H9 (cell line): ENCODE data around the gene BLOC1S3. TPM values are rescaled to one million over a fixed set of nuclear protein-coding genes. Genes with fewer than 3 reads are reported as not detected.

ENCODE experiments used
- DNase-seq: peaks from one replicate; pipeline ENCODE4 v3.0.0-alpha.2; 2017
- H2AFZ ChIP-seq: one replicate; pipeline ENCODE4 v1.6.1; 2013; ENCODE audit warnings: mild to moderate bottlenecking, low read length, control low read depth, moderate library complexity
- H2AK5ac ChIP-seq: 2 replicates; pipeline ENCODE4 v1.6.1; 2013; ENCODE audit warnings: low read length, control low read depth, mixed read lengths; ENCODE audit not compliant: insufficient read length
- H2BK120ac ChIP-seq: one replicate; pipeline ENCODE4 v1.6.1; 2013; ENCODE audit warnings: low read depth, mild to moderate bottlenecking, low read length, control low read depth, inconsistent platforms; ENCODE audit not compliant: poor library complexity, severe bottlenecking
- H2BK12ac ChIP-seq: 2 replicates; pipeline ENCODE4 v1.6.1; 2013; ENCODE audit warnings: low read length, control low read depth, mixed read lengths, low read depth; ENCODE audit not compliant: insufficient read length
- H2BK15ac ChIP-seq: 2 replicates; pipeline ENCODE4 v1.6.1; 2013; ENCODE audit warnings: low read depth, low read length, control low read depth
- H2BK20ac ChIP-seq: one replicate; pipeline ENCODE4 v1.6.1; 2013; ENCODE audit warnings: low read depth, mild to moderate bottlenecking, low read length, control low read depth, inconsistent platforms; ENCODE audit not compliant: poor library complexity, severe bottlenecking
- H2BK5ac ChIP-seq: 2 replicates; pipeline ENCODE4 v1.6.1; 2013; ENCODE audit warnings: low read length, control low read depth, mixed read lengths; ENCODE audit not compliant: insufficient read length
- H3K14ac ChIP-seq: 2 replicates; pipeline ENCODE4 v1.6.1; 2013; ENCODE audit warnings: low read length, control low read depth; ENCODE audit not compliant: insufficient read depth
- H3K18ac ChIP-seq: 2 replicates; pipeline ENCODE4 v1.6.1; 2013; ENCODE audit warnings: low read depth, mild to moderate bottlenecking, mixed read lengths, low read length, control low read depth; ENCODE audit not compliant: insufficient read length
- H3K23ac ChIP-seq: 2 replicates; pipeline ENCODE4 v1.6.1; 2013; ENCODE audit warnings: low read length, control low read depth, mixed read lengths, low read depth; ENCODE audit not compliant: insufficient read length
- H3K23me2 ChIP-seq: 2 replicates; pipeline ENCODE4 v1.6.1; 2013; ENCODE audit warnings: low read depth, mild to moderate bottlenecking, mixed read lengths, low read length, control low read depth; ENCODE audit not compliant: insufficient read length, poor library complexity, severe bottlenecking
- H3K27ac ChIP-seq: 2 replicates; pipeline ENCODE4 v1.5.1; 2013; ENCODE audit warnings: low read length, control low read depth, mixed read lengths, low read depth; ENCODE audit not compliant: insufficient read length
- H3K27me3 ChIP-seq: 2 replicates; pipeline ENCODE4 v1.6.1; 2013; ENCODE audit warnings: low read length, control low read depth, inconsistent platforms; ENCODE audit not compliant: insufficient read depth
- H3K4ac ChIP-seq: 2 replicates; pipeline ENCODE4 v1.6.1; 2013; ENCODE audit warnings: low read depth, mild to moderate bottlenecking, control low read depth, inconsistent platforms, low read length, moderate library complexity
- H3K4me1 ChIP-seq: 2 replicates; pipeline ENCODE4 v1.6.1; 2013; ENCODE audit warnings: low read length, control low read depth, inconsistent platforms; ENCODE audit not compliant: insufficient read depth
- H3K4me2 ChIP-seq: 2 replicates; pipeline ENCODE4 v1.6.1; 2013; ENCODE audit warnings: low read length, control low read depth, mixed read lengths; ENCODE audit not compliant: insufficient read length, insufficient read depth
- H3K56ac ChIP-seq: 2 replicates; pipeline ENCODE4 v1.6.1; 2013; ENCODE audit warnings: low read depth, mild to moderate bottlenecking, mixed read lengths, low read length, control low read depth; ENCODE audit not compliant: insufficient read length
- H3K79me1 ChIP-seq: 2 replicates; pipeline ENCODE4 v1.6.1; 2013; ENCODE audit warnings: low read depth, mild to moderate bottlenecking, moderate library complexity, low read length, control low read depth, inconsistent platforms; ENCODE audit not compliant: insufficient read depth, poor library complexity, severe bottlenecking
- H3K79me2 ChIP-seq: 2 replicates; pipeline ENCODE4 v1.6.1; 2013; ENCODE audit warnings: low read length, control low read depth, inconsistent platforms; ENCODE audit not compliant: insufficient read depth
- H3K9ac ChIP-seq: 2 replicates; pipeline ENCODE4 v1.6.1; 2013; ENCODE audit warnings: low read length, control low read depth, mixed read lengths; ENCODE audit not compliant: insufficient read length; ENCODE audit errors: extremely low read depth
- H3K9me3 ChIP-seq: one replicate; pipeline ENCODE4 v1.6.1; 2013; ENCODE audit warnings: low read depth, low read length, inconsistent platforms; ENCODE audit not compliant: control insufficient read depth
- H3T11ph ChIP-seq: one replicate; pipeline ENCODE4 v1.6.1; 2013; ENCODE audit warnings: mild to moderate bottlenecking, low read length, control low read depth, inconsistent platforms
- H4K20me1 ChIP-seq: one replicate; pipeline ENCODE4 v1.6.1; 2013; ENCODE audit not compliant: control insufficient read depth, insufficient read length, insufficient read depth
- H4K5ac ChIP-seq: 2 replicates; pipeline ENCODE4 v1.6.1; 2013; ENCODE audit warnings: low read depth, mild to moderate bottlenecking, mixed read lengths, low read length, control low read depth; ENCODE audit not compliant: insufficient read length
- H4K8ac ChIP-seq: replicated peaks from 2 replicates; pipeline ENCODE4 v1.6.1; 2013; ENCODE audit warnings: low read length, control low read depth, mixed read lengths, low read depth; ENCODE audit not compliant: insufficient read length
- H4K91ac ChIP-seq: 2 replicates; pipeline ENCODE4 v1.6.1; 2013; ENCODE audit warnings: low read depth, mild to moderate bottlenecking, moderate library complexity, mixed read lengths, low read length, control low read depth; ENCODE audit not compliant: insufficient read length
- H3K27ac Mint-ChIP-seq, 3 experiments: 2 replicates in 2 of 3; 3 replicates in 1 of 3; pipeline ENCODE4 v1.8.0; 2020 to 2021; ENCODE audit warnings: mixed read lengths in 3 of 3, mild to moderate bottlenecking in 1 of 3, moderate library complexity in 1 of 3
- H3K27me3 Mint-ChIP-seq: 2 replicates; pipeline ENCODE4 v1.8.0; 2021; ENCODE audit warnings: low read depth, mild to moderate bottlenecking, moderate library complexity, mixed read lengths
- H3K36me3 Mint-ChIP-seq, 3 experiments: 2 replicates in 2 of 3; 3 replicates in 1 of 3; pipeline ENCODE4 v1.8.0; 2020 to 2021; ENCODE audit warnings: low read depth in 3 of 3, mixed read lengths in 3 of 3; ENCODE audit not compliant: insufficient read depth in 1 of 3
- H3K4me1 Mint-ChIP-seq, 2 experiments: 2 replicates each; pipeline ENCODE4 v1.8.0; 2020; ENCODE audit warnings: mixed read lengths in 2 of 2
- H3K4me3 Mint-ChIP-seq, 2 experiments: 2 replicates in 1 of 2; 3 replicates in 1 of 2; pipeline ENCODE4 v1.8.0; 2020 to 2021; ENCODE audit warnings: mild to moderate bottlenecking in 2 of 2, mixed read lengths in 2 of 2, moderate library complexity in 1 of 2
- H3K9me3 Mint-ChIP-seq, 2 experiments: 2 replicates in 1 of 2; 3 replicates in 1 of 2; pipeline ENCODE4 v1.8.0; 2020; ENCODE audit warnings: mild to moderate bottlenecking in 2 of 2, mixed read lengths in 2 of 2, moderate library complexity in 1 of 2
- CTCF ChIP-seq: fragments of 200-600 bp; sonication (generic); conservative IDR thresholded peaks from 3 replicates; pipeline ENCODE4 v1.8.0; 2021; ENCODE audit warnings: antibody characterized with exemption, mild to moderate bottlenecking
- WGBS: extraction: QIAGEN DNeasy Blood & Tissue Kit; methylation state at CpG from one replicate; pipeline ENCODE4 v1.1.7; 2013; ENCODE audit warnings: missing lambda C conversion rate, low lambda C conversion rate, mixed read lengths; ENCODE audit not compliant: insufficient read length; ENCODE audit errors: extremely low coverage; 5-methylcytosine and 5-hydroxymethylcytosine counted together
- total RNA-seq: library from RNA; stranded (reverse); gene quantifications from 2 replicates; pipeline ENCODE4 v1.2.1, GENCODE V29; 2021

BLOC1S3 gene
- total RNA-seq, 1 experiment from 2014 or later = 9.2 TPM

- H3T11ph ChIP-seq = no peak overlapping the region
- no peak overlapping the region for H3K18ac ChIP-seq
- peak overlapping the region; percentile 27 for H3K4me2 ChIP-seq
- no CpG with 5 or more reads among the region's 19 CpGs for WGBS
- H3K23me2 ChIP-seq = no peaks in the 10 kb centered on the region
- H3K27ac Mint-ChIP-seq = no peak overlapping the region
- peaks cover 13 to 30% of the 10 kb centered on the region in 2 experiments for H3K4me1 Mint-ChIP-seq
- no peak overlapping the region for H2BK20ac ChIP-seq
- H3K23ac ChIP-seq = no peak overlapping the region
- no peak overlapping the region for H2BK15ac ChIP-seq
- TF ChIP-seq CTCF = 0 out of 3 replicates have a peak, but pooled peaks have one; percentile 11
- H3K9me3 Mint-ChIP-seq = no peaks in the 10 kb centered on the region; a peak in 1 of 5 replicates
- no peak overlapping the region for H3K9ac ChIP-seq
- no peak overlapping the region for H2BK12ac ChIP-seq
- H3K4me1 ChIP-seq = no peaks in the 10 kb centered on the region
- no peaks in the 10 kb centered on the region for H3K79me1 ChIP-seq
- no peaks in the 10 kb centered on the region for H3K9me3 ChIP-seq
- no peak overlapping the region for H2AFZ ChIP-seq
- H4K91ac ChIP-seq = no peak overlapping the region
- H2BK5ac ChIP-seq = no peak overlapping the region
- H3K27ac ChIP-seq = no peak overlapping the region
- H3K56ac ChIP-seq = no peak overlapping the region
- peak overlapping the region; percentile 52 to 76 for H3K4me3 Mint-ChIP-seq
- H3K4ac ChIP-seq = no peak overlapping the region
- peaks cover 7% of the 10 kb centered on the region; the same call in 1 of the 2 replicates for H3K27me3 ChIP-seq
- H4K5ac ChIP-seq = no peak overlapping the region
- no peaks in the 10 kb centered on the region for H3K79me2 ChIP-seq
- no peak for DNase-seq
- no peaks in the 10 kb centered on the region for H4K20me1 ChIP-seq
- H3K36me3 Mint-ChIP-seq = 0 out of 7 replicates have a peak, but pooled peaks cover 0 to 2% (median 0%) of the 10 kb centered on the region in 3 experiments
- no peak overlapping the region for H2AK5ac ChIP-seq
- H3K27me3 Mint-ChIP-seq = peaks cover 77% of the 10 kb centered on the region
- H4K8ac ChIP-seq = no peak overlapping the region
- H3K14ac ChIP-seq = no peak overlapping the region
- no peak overlapping the region for H2BK120ac ChIP-seq
These were observed 24.3 kb upstream of the BLOC1S3 start for GRCh38 chr19:45154064-45154827.
